ENCODE data around the gene MPP3. TPM values are rescaled to one million over a fixed set of nuclear protein-coding genes. Genes with fewer than 3 reads are reported as not detected.

MPP3 gene
- total RNA-seq, 1 experiment from 2014 or later = 6.9 TPM

GRCh38 chr17:43839670-43840108 lies 6.7 kb upstream of the MPP3 start:
- Histone ChIP-seq H3K4me2 (ENCODE audit: insufficient read depth, insufficient read length, low read length) (no peak overlapping the region), H3K79me2 (ENCODE audit: insufficient read depth, low read length) (no peaks in the 10 kb centered on the region), H3K79me1 (ENCODE audit: insufficient read depth, low read depth, low read length, poor library complexity, severe bottlenecking) (no peaks in the 10 kb centered on the region), H4K91ac (ENCODE audit: insufficient read length, low read depth, low read length) (no peak overlapping the region), H2AFZ (ENCODE audit: low read length) (no peak overlapping the region), H3T11ph (ENCODE audit: low read length) (no peak overlapping the region), H3K27ac (ENCODE audit: insufficient read length, low read depth, low read length) (no peak overlapping the region), H3K9ac (ENCODE audit: extremely low read depth, insufficient read length, low read length) (no peak overlapping the region), H4K8ac (replicated peaks; ENCODE audit: insufficient read length, low read depth, low read length) (no peak overlapping the region), H2AK5ac (ENCODE audit: insufficient read length, low read length) (no peak overlapping the region), H3K23me2 (ENCODE audit: insufficient read length, low read depth, low read length, poor library complexity, severe bottlenecking) (no peaks in the 10 kb centered on the region), H2BK20ac (ENCODE audit: low read depth, low read length, poor library complexity, severe bottlenecking) (no peak overlapping the region), H3K4ac (ENCODE audit: low read depth, low read length) (no peak overlapping the region), H3K18ac (ENCODE audit: insufficient read length, low read depth, low read length) (no peak overlapping the region), H3K23ac (ENCODE audit: insufficient read length, low read depth, low read length) (no peak overlapping the region), H3K56ac (ENCODE audit: insufficient read length, low read depth, low read length) (no peak overlapping the region), H3K9me3 (ENCODE audit: control insufficient read depth, low read depth, low read length) (no peaks in the 10 kb centered on the region), H2BK5ac (ENCODE audit: insufficient read length, low read length) (no peak overlapping the region), H2BK12ac (ENCODE audit: insufficient read length, low read depth, low read length) (no peak overlapping the region), H2BK120ac (ENCODE audit: low read depth, low read length, poor library complexity, severe bottlenecking) (no peak overlapping the region), H3K27me3 (ENCODE audit: insufficient read depth, low read length) (no peaks in the 10 kb centered on the region), H2BK15ac (ENCODE audit: low read depth, low read length) (no peak overlapping the region), H4K20me1 (ENCODE audit: control insufficient read depth, insufficient read depth, insufficient read length) (no peaks in the 10 kb centered on the region), H3K4me1 (ENCODE audit: insufficient read depth, low read length) (no peaks in the 10 kb centered on the region; the same call in 1 of the 2 replicates), H3K14ac (ENCODE audit: insufficient read depth, low read length) (no peak overlapping the region), H4K5ac (ENCODE audit: insufficient read length, low read depth, low read length) (no peak overlapping the region)
- WGBS (ENCODE audit: extremely low coverage, insufficient read length, low lambda C conversion rate) = no CpG with 5 or more reads among the region's 7 CpGs
- peaks cover 6% of the 10 kb centered on the region in 2 experiments; a peak in 3 of 4 replicates for H3K4me1 Mint-ChIP-seq
- no peak for DNase-seq
- no peak overlapping the region for H3K27ac Mint-ChIP-seq
- H3K27me3 Mint-ChIP-seq (ENCODE audit: low read depth) = peaks cover 22% of the 10 kb centered on the region
- no peak for TF ChIP-seq CTCF (conservative IDR thresholded peaks at IDR 0.05)
- no peaks in the 10 kb centered on the region for H3K36me3 Mint-ChIP-seq (ENCODE audit: insufficient read depth in 1 of 3, low read depth in 3 of 3)
- peaks cover 0 to under 1% of the 10 kb centered on the region in 2 experiments; a peak in 1 of 5 replicates for H3K9me3 Mint-ChIP-seq
- H3K4me3 Mint-ChIP-seq = no peak overlapping the region; a peak in 1 of 5 replicates

Measured in H9 (cell line).